Right lobe of liver (tissue), 4 donors: ENCODE results near the gene AMELX.

ENCODE experiments used
- CTCF ChIP-seq, 4 donors: fragments of 200-600 bp in 3 of 4; fragments of 450-650 bp in 1 of 4; IDR thresholded peaks; one replicate each; pipeline versions ENCODE4 v1.5.1 to v1.8.0; 2016 to 2022; ENCODE audit warnings: antibody characterized with exemption in 4 of 4, mild to moderate bottlenecking in 2 of 4
- POLR2A ChIP-seq: fragments of 450-650 bp; IDR thresholded peaks from one replicate; pipeline ENCODE4 v1.6.1; 2017; ENCODE audit warnings: antibody characterized with exemption, mild to moderate bottlenecking
- donor health status: DM: no; HTN: no; CAD: no.
- donor health status: DM: no; HTN: no; CAD: no.
- donor health status: DM: no; HTN: yes; CAD: no.

DNA sequence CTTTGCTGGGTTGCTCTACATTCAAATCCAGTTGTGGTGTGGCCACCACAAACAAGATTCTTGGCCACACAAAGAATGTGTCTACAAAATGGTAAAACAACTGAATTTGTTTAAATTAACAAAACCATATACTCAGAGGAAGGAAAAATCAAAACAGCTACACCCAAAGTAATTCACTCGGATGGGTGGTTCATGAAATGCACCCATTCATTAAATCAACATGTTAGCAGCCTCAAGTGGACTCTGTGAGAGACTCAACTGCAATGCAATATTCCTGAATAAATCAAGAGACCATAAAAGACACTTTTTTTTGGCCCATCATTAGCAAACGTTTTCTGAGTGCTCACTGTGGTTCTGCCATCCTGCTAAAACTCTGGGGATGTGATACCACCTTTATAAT is 11.2 kb upstream of the AMELX start:
- TF ChIP-seq CTCF (IDR thresholded peaks at IDR 0.05) (no peak), POLR2A (no peak)
